HL-60 (cell line): ENCODE data around the gene PRM1.
A peak's percentile ranks its signal among the peaks of the same experiment; 100 is the strongest.

Experiments used
- DNase-seq, 2 experiments: peaks; one replicate each; pipeline ENCODE4 v3.0.0-alpha.2; 2010 to 2020; ENCODE audit warnings: low read depth in 1 of 2, low spot score in 1 of 2
- H3K27ac ChIP-seq: fragments of 250-450 bp; sonication (Bioruptor Pico); replicated peaks from 2 replicates; pipeline ENCODE4 v1.5.1; 2020; ENCODE audit warnings: mild to moderate bottlenecking, moderate library complexity
- H3K27me3 ChIP-seq: fragments of 250-450 bp; sonication (Bioruptor Pico); 2 replicates; pipeline ENCODE4 v1.5.1; 2021; ENCODE audit warnings: mild to moderate bottlenecking, moderate library complexity; ENCODE audit not compliant: insufficient read depth, poor library complexity, severe bottlenecking
- H3K4me3 ChIP-seq: replicated peaks from 2 replicates; pipeline ENCODE4 v1.5.1; 2011; ENCODE audit warnings: mild to moderate bottlenecking, control low read depth, low read length; ENCODE audit not compliant: insufficient read depth
- CTCF ChIP-seq: IDR thresholded peaks from one replicate; pipeline ENCODE4 v1.5.1; 2011; ENCODE audit warnings: low read length, control low read depth, inconsistent platforms; ENCODE audit not compliant: insufficient read depth
- GABPA ChIP-seq: IDR thresholded peaks from 2 replicates; pipeline ENCODE4 v1.6.1; 2012; ENCODE audit warnings: low read depth
- POLR2AphosphoS5 ChIP-seq: IDR thresholded peaks from 2 replicates; pipeline ENCODE4 v1.6.1; 2012; ENCODE audit warnings: low read depth
- REST ChIP-seq: IDR thresholded peaks from 2 replicates; pipeline ENCODE4 v1.6.1; 2012; ENCODE audit warnings: low read depth; ENCODE audit not compliant: insufficient replicate concordance
- SPI1 ChIP-seq: IDR thresholded peaks from 2 replicates; pipeline ENCODE4 v1.6.1; 2012; ENCODE audit warnings: low read depth, mild to moderate bottlenecking, borderline replicate concordance

Gene PRM1

GRCh38 chr16:11236461-11237254 is 44.5 kb downstream of the PRM1 start:
- Histone ChIP-seq H3K27me3 (no peaks in the 10 kb centered on the region), H3K4me3 (no peak overlapping the region), H3K27ac (peak overlapping the region; percentile 38)
- peak; percentile 63; the same call in 1 of the 2 replicates for TF ChIP-seq SPI1
- TF ChIP-seq POLR2AphosphoS5, result no peak
- no peak for TF ChIP-seq CTCF
- peak; percentile 94 to 95 for DNase-seq

- DNase-seq, result peak in 1 of 2 experiments; percentile 63
- Histone ChIP-seq H3K4me3 (no peak overlapping the region), H3K27ac (peak overlapping the region; percentile 48), H3K27me3 (no peaks in the 10 kb centered on the region)
- no peak for TF ChIP-seq CTCF
- no peak for TF ChIP-seq REST
- TF ChIP-seq GABPA, result no peak
Measured at GRCh38 chr16:11235703-11235991, 45.5 kb downstream of the PRM1 start.

- no peak overlapping the region for H3K4me3 ChIP-seq
- peak; percentile 45 to 75 for DNase-seq
- H3K27ac ChIP-seq, result peak overlapping the region; percentile 48
- H3K27me3 ChIP-seq, result no peaks in the 10 kb centered on the region
- TF ChIP-seq POLR2AphosphoS5, result no peak
- no peak for TF ChIP-seq GABPA
- TF ChIP-seq SPI1, result no peak
- no peak for TF ChIP-seq REST
- no peak for TF ChIP-seq CTCF
Measured at GRCh38 chr16:11234884-11235702, 46.0 kb downstream of the PRM1 start.
